ENCODE data around the gene CRIP3.

DNA sequence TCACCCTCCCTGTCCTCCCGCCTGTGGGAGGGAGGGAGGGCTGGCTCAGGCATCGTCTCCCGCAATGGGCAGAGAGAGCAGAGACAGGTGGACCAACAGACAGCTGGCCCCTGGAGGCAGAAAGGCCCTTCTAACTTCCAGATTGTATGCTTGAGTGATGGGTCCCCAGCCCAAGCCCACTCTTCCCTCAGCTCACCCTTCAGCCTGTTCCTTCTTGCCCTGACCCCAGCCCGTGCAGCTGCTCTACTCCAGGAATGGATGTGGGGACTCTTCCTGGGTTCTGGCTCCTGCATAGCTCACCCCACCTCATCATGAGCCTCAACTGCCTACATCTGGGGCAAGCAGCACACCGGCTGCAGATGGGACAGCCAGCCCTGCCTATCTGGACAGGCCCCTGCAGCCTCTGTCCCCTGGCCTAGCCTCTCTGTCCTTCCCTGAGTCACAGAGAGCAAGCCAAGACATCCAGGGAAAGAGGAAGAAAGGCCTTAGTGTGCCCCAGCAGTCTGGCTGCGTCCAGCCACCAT lies 22.1 kb downstream of the CRIP3 start:
- TF ChIP-seq, protein P1, sequence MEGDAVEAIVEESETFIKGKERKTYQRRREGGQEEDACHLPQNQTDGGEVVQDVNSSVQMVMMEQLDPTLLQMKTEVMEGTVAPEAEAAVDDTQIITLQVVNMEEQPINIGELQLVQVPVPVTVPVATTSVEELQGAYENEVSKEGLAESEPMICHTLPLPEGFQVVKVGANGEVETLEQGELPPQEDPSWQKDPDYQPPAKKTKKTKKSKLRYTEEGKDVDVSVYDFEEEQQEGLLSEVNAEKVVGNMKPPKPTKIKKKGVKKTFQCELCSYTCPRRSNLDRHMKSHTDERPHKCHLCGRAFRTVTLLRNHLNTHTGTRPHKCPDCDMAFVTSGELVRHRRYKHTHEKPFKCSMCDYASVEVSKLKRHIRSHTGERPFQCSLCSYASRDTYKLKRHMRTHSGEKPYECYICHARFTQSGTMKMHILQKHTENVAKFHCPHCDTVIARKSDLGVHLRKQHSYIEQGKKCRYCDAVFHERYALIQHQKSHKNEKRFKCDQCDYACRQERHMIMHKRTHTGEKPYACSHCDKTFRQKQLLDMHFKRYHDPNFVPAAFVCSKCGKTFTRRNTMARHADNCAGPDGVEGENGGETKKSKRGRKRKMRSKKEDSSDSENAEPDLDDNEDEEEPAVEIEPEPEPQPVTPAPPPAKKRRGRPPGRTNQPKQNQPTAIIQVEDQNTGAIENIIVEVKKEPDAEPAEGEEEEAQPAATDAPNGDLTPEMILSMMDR (IDR thresholded peaks at IDR 0.05; ENCODE audit: insufficient read depth, low read length, poor library complexity, severe bottlenecking) = no peak
- TF ChIP-seq EZH2phosphoT487 (conservative IDR thresholded peaks at IDR 0.05; ENCODE audit: low read length) = no peak

Data from SU-DHL-6 (cell line).